Measurements from ENCODE around the gene LMBR1. TPM values are rescaled to one million over a fixed set of nuclear protein-coding genes. Genes with fewer than 3 reads are reported as not detected.

Gene LMBR1
- total RNA-seq, 4 donors from 2014 or later, result 39.9 to 63.0 (median 59.0) TPM

DNA sequence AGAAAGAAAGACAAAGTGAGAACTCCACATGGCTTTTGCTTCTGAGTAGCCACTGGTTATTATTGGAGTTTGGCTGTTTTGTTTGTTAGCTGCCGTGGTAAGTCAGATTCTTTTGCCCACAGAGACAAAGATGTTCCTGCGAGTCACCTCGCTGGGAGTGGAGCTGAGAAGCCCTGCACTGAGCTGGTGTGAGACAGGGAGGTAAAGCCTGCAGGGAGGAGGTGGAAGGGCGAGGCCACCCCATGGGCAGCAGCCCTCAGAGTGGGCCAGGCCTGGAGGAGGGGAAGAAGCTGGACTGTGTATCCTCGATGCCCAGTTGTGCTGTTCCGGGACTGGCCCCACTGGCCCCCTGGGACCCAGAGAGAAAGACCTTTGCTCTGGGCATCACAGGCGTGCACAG is 42.3 kb upstream of the LMBR1 start:
- no peaks in the 10 kb centered on the region for H3K36me3 ChIP-seq
- H3K4me3 ChIP-seq, result no peak overlapping the region
- TF ChIP-seq EP300 (IDR thresholded peaks at IDR 0.05) (no peak), POLR2A (IDR thresholded peaks at IDR 0.05) (no peak), POLR2AphosphoS5 (IDR thresholded peaks at IDR 0.05) (no peak)
- TF ChIP-seq, protein P1, sequence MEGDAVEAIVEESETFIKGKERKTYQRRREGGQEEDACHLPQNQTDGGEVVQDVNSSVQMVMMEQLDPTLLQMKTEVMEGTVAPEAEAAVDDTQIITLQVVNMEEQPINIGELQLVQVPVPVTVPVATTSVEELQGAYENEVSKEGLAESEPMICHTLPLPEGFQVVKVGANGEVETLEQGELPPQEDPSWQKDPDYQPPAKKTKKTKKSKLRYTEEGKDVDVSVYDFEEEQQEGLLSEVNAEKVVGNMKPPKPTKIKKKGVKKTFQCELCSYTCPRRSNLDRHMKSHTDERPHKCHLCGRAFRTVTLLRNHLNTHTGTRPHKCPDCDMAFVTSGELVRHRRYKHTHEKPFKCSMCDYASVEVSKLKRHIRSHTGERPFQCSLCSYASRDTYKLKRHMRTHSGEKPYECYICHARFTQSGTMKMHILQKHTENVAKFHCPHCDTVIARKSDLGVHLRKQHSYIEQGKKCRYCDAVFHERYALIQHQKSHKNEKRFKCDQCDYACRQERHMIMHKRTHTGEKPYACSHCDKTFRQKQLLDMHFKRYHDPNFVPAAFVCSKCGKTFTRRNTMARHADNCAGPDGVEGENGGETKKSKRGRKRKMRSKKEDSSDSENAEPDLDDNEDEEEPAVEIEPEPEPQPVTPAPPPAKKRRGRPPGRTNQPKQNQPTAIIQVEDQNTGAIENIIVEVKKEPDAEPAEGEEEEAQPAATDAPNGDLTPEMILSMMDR (IDR thresholded peaks at IDR 0.05), result no peak
- H3K9me3 ChIP-seq, result no peaks in the 10 kb centered on the region
- no peaks in the 10 kb centered on the region for H3K4me1 ChIP-seq
- H3K27ac ChIP-seq, result no peak overlapping the region
- H3K27me3 ChIP-seq, result peaks cover 42% of the 10 kb centered on the region
- 83 to 86% methylated on average over 1 to 3 of the region's 7 CpGs for WGBS, 2 donors (ENCODE audit: low coverage in 1 of 2)
- ATAC-seq, result no peak

DNA sequence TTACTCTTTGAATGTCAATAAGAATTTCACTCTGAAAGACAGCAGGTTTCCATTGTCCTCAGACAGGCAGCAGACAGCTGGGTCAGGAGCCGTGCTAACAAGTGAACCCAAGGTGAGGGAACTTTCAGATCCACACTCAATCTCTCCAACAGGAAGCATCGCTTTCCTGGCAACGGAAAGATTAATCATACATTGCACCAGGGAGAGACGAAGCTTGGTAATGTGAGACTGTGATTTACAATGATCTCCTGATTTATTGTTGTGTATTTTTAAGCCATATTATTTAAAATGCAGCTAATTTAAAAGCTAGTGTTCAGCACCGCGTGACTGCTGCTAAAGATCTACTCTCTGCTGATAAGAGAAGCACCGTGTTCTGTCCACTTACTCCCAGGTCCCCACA is 39.0 kb upstream of the LMBR1 start:
- 8 to 14% methylated on average over 7 of the region's 7 CpGs for WGBS, 2 donors (ENCODE audit: low coverage in 1 of 2)
- no peak overlapping the region for H3K27ac ChIP-seq
- H3K27me3 ChIP-seq, result peaks cover 40% of the 10 kb centered on the region
- no peak overlapping the region for H3K4me3 ChIP-seq
- H3K36me3 ChIP-seq, result no peaks in the 10 kb centered on the region
- H3K9me3 ChIP-seq, result no peaks in the 10 kb centered on the region
- no peaks in the 10 kb centered on the region for H3K4me1 ChIP-seq
- ATAC-seq, result no peak
- TF ChIP-seq, protein P1 (IDR thresholded peaks at IDR 0.05), result no peak
- TF ChIP-seq POLR2A (IDR thresholded peaks at IDR 0.05) (no peak), POLR2AphosphoS5 (IDR thresholded peaks at IDR 0.05) (no peak), EP300 (IDR thresholded peaks at IDR 0.05) (no peak)

DNA sequence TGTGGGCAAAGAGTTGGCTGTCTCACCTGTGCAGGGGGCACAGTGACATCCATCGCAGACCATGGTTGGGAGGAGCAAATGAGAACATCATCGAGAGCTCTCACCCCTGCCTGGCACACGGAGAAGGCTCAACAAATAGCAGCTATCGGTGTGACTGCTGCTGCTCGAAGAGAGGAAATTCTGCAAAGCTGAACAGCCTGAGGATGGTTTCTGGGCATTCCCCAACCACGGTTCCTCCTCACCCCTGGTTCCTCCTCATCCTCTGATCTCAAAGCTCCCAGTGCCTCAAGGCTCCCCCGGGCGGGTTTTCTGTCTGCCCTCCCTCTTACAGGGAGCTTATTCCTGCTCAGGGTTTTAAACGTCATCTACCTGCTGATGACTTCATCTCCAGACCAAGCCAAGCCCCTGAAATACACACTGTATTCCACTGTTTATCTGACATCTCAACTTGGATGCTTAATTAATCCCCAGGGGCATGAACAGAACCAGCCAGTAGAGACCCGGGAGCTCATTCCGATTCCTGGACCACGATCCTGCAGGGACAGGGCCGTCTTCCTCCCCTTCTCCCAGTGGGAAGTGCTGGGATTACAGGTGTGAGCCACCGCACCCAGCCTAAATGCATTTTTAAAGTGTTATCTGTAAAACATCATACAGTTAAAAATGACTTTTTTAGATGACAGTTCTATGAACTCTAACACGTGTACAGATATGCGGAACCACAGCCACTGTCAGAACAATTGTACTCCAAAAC is 37.0 kb upstream of the LMBR1 start:
- TF ChIP-seq, protein P1 (IDR thresholded peaks at IDR 0.05), result no peak
- TF ChIP-seq EP300 (IDR thresholded peaks at IDR 0.05), result no peak
- TF ChIP-seq POLR2A (IDR thresholded peaks at IDR 0.05), result no peak
- TF ChIP-seq POLR2AphosphoS5 (IDR thresholded peaks at IDR 0.05), result no peak
- 51 to 69% methylated on average over 12 to 15 of the region's 16 CpGs for WGBS, 2 donors (ENCODE audit: low coverage in 1 of 2)
- H3K27ac ChIP-seq, result no peak overlapping the region
- no peaks in the 10 kb centered on the region for H3K9me3 ChIP-seq
- no peak for ATAC-seq
- peaks cover 32% of the 10 kb centered on the region for H3K27me3 ChIP-seq
- H3K4me1 ChIP-seq, result no peaks in the 10 kb centered on the region
- no peaks in the 10 kb centered on the region for H3K36me3 ChIP-seq
- no peak overlapping the region for H3K4me3 ChIP-seq

DNA sequence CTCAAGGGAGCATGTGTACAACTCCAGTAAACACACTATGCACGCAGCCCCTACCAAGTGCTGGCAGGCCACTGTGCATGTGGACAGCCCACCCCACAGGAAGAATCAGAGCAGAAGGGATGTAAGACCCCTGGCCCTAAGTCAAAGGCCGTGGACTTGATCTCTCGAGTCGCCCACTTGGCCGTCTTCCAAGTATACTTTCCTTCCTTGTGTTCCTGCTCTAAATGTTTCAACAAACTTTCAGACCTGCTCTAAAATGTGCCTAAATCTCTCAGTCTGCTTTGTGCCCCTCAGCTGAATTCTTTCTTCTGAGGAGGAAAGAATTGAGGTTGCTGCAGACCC is 35.4 kb upstream of the LMBR1 start:
- Histone ChIP-seq H3K36me3 (no peaks in the 10 kb centered on the region), H3K4me1 (no peaks in the 10 kb centered on the region), H3K9me3 (no peaks in the 10 kb centered on the region), H3K4me3 (no peak overlapping the region), H3K27ac (no peak overlapping the region), H3K27me3 (peaks cover 18% of the 10 kb centered on the region)
- 32 to 74% methylated on average over 4 to 5 of the region's 5 CpGs for WGBS, 2 donors (ENCODE audit: low coverage in 1 of 2)
- no peak for ATAC-seq
- no peak for TF ChIP-seq EP300 (IDR thresholded peaks at IDR 0.05)
- no peak for TF ChIP-seq POLR2AphosphoS5 (IDR thresholded peaks at IDR 0.05)
- TF ChIP-seq, protein P1 (IDR thresholded peaks at IDR 0.05), result no peak
- no peak for TF ChIP-seq POLR2A (IDR thresholded peaks at IDR 0.05)

Measured in gastroesophageal sphincter (tissue), 4 donors.